Stimulated activated CD4-positive, alpha-beta T cell treated with anti-CD3 and anti-CD28 coated beads, Interleukin-15, amount 100 ng/mL, for 48 hours (primary cell): Measurements from ENCODE around the gene PREP.
"Not testable (repeated sequence)": the region's sequence is repeated elsewhere in the genome, so short reads cannot be mapped to it uniquely, and the experiment has no call there.

Source experiments
- DNase-seq, 2 donors: peaks; one replicate each; pipeline ENCODE4 v3.0.0-alpha.2; 2020; ENCODE audit warnings: low read depth in 2 of 2

The PREP gene

DNA sequence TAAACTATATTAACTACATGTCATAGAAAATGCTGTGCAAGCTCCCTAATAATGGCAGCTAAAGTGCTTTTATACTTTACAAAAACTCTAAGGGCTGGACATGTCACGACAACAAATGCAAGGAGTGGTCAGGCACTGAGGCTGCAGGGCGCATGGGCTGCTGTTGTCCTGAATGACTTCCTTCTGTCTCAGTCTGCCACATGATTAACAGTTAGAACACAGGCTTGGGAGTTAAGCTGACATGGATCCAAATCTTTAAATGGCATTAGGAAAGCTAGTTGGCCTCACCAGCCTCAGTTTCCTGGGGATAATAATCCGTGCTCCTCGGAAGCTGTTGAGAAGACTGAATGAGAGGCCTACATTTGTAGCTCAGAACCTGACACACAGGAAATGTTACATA lies 57.4 kb downstream of the PREP start:
- no peak for DNase-seq

DNA sequence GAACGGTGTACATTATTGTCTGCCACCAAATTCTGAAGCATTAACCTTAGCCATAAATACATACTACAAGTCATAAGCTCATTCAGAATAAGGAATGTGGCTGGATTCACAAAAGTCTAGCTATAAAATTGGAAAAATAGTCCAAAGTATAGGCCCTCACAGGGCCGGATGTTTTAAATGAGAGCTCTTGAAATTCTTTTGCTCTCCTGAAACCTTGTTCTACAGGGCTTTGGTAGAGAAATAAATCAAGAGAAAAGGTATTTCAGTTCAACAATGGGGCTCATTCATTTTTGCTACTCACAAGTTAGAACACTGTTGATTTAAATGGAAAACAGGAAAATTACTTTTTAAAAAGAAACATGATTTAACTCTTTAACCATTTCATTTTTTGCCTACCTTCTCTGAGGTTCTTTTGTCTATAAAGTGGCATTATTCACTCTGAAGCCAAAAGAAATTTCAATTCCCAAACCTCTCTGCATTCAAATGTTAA lies 58.0 kb downstream of the PREP start:
- DNase-seq = no peak

DNA sequence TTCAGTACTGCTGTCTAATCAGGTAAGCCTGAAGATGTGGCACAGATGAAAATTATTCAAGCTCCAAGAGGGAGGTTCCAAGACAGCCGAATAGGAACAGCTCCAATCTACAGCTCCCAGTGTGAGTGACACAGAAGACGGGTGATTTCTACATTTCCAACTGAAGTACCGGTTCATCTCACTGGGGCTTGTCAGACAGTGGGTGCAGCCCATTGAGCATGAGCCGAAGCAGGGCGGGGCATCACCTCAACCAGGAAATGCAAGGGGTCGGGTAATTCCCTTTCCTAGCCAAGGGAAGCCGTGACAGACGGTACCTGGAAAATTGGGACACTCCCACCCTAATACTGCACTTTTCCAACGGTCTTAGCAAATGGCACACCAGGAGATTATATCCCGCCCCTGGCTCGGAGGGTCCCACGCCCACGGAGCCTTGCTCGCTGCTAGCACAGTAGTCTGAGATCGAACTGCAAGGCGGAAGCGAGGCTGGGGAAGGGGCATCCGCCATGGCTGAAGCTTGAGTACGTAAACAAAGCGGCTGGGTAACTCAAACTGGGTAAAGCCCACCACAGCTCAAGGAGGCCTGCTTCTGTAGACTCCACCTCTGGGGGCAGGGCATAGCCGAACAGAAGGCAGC lies 64.4 kb downstream of the PREP start:
- DNase-seq = not testable (repeated sequence)

DNA sequence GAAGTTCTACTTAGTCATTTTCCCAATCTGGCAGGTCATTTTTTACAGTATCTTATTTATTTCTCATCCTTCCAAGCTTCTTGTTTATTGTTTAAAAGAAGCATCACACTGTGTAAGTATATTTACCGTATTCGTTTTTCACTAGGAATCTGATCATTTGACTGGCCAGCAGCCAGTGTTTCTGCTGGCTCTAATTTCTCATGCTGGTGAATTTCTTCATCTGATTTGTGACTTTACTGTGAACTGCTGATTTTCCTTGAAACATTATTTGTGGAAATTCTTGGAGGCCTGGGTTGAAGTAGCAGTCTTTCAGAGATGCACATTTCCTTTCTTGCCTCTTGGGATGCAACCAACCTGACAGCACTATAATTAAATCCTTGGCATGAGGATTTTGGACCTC lies 65.9 kb downstream of the PREP start:
- no peak for DNase-seq

DNA sequence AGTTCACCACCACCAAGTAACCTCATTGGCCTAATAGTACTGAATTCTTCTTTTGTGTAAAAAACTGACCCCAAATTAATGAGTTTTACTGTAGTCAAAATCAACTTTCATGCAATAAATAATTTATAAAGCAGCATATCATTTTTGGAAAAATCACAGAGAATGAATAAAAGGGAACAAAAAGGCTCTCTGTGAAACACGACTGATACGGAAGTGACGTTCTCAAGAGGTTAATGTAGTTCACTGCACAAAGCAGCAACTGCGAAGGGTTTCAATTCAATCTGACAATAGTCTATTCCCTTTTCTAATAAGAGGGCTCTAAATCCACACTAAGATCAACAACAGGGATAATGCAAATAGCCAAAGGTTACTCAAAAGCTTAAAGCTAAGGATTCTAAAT lies 70.3 kb downstream of the PREP start:
- no peak for DNase-seq

DNA sequence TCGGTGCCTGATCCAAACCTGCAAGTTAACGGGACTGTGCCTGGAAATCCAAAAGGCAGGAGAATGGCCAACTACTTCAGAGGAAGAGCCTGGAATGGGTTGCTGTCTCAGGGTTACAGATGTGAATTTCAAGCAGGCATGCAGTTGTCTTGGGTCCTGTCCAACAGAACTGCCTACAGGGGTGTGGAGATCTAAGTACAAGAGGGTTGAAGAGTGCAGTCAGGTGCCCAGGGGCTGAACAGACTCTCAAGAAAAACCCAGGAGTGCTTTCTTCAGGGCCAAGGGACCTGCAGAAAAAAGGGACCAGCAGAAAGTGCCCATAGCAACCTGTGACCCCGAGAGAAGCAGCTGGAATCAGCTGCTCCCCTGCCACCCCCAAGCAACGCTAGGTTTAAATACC lies 71.0 kb downstream of the PREP start:
- no peak for DNase-seq

DNA sequence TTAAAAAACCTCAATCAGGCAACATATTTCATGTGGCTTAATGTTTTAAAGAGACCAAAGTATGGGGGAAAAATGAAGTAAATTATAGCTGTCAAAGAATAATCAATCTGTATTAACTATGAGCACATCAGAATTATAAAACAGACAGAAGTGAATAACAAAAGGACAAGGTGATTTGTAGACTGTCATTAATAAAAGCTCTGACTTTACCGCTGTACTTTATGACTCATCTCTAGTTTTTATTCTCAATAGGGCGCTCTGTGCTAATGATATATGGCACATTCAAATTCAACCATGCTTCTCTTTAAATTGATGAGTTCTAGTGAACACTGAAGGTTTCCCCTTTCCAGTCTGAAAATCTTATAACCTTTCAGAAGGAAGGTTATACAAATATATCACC lies 72.0 kb downstream of the PREP start:
- DNase-seq = no peak

DNA sequence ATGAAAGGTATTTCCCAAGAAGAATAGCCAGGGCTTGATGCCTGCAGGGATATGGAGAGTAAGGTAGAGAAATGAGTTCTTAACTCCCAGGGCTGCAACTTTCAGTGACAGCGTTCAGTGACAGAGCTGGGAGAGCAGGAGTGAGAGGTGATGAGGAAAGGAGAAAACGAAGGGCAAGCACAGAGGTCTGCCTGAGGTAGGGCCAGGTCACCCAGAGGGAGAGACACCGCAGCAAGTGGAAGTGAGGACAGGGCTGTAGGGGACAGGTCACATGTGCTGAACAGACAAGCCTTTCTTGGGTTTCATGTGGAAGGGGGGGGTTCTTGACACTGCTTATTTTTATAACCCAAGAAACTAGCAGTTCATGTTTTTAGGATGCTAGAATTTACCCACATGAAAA lies 72.5 kb downstream of the PREP start:
- no peak for DNase-seq

DNA sequence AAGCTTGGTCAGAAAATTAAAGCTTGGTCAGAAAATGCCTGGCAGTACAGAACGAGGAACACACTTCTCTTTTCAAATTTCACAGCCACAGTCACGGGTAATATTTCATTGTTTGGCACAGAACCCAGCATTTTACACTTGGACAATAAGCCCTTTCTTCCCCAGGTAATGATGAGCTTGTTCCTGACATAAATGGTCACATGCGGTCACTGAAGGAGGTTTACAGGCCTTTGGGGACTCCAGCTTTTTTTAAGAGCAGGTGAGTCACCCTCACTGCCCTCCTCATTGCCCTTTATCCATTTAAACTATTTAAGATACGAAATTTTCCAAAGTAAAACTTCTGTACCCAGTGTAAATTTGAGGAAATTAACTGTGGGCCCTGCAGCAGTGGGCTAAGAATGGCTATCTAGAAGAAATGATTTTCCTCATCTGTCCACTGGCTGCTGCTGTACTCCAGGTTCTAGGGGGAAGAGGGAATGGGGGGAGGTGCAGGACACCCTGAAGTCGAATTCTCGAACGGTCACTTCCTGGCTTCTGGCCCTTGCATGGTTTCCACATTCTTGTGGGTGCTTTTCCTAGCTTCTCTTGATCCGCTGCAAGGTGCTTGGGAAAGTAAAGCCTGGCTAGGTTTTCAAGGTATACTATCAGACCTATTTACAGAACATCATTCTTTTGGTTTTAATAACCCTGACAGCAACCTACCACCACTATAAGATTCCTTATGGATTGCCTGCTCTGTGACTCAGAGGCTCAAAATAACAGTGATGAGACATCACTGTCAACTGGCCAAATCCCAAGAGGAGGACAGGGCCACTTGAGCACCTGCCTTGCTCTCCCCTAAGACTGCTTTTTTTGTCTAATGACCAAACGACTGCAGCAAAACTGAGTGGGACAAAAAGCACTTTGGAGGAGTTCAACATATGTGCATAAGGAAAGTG lies 75.8 kb downstream of the PREP start:
- no peak for DNase-seq

DNA sequence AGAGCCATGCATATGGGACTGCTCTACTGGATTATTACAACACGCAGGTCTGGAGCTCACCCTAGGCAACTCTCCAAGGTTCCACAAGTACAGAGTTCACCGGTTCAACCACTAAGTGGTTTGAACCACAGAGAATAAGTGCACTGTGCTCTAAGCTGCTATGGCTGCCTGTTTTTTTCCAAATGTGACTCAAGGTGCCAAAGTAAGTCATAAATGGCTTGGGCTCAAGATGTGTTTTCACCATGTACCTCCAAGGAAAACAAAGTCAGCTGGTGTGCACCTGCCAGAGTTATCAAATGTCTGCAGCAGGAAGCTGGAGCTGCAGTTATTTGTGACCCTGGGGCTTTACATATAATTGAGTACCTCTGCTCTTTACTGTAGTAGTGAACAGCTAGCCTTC lies 76.7 kb downstream of the PREP start:
- DNase-seq = no peak

DNA sequence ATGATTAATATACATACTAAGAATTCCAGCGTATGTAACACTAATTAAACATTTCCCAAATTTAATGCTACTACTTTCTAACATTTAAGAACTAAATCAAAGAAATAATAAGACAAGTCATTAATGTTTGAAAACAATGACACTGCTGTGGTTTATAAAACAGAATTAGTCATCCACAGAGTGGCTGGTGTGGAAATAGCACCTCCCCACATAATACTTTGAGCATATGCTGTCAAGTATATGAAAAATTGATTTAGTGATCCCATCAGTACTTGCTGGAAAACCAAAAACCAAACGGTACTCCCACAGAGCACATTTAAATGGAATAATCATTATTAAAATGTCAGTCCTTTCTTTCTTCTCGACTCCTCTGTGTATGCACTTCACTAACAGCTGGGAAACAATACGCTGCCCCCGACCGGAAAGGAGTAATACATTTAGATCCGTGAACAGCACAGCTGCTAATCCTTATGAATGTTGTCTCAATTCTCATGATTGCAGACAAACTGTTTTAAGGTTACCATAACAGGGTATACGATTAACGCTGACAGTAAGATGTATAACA lies 78.4 kb downstream of the PREP start:
- DNase-seq = no peak

DNA sequence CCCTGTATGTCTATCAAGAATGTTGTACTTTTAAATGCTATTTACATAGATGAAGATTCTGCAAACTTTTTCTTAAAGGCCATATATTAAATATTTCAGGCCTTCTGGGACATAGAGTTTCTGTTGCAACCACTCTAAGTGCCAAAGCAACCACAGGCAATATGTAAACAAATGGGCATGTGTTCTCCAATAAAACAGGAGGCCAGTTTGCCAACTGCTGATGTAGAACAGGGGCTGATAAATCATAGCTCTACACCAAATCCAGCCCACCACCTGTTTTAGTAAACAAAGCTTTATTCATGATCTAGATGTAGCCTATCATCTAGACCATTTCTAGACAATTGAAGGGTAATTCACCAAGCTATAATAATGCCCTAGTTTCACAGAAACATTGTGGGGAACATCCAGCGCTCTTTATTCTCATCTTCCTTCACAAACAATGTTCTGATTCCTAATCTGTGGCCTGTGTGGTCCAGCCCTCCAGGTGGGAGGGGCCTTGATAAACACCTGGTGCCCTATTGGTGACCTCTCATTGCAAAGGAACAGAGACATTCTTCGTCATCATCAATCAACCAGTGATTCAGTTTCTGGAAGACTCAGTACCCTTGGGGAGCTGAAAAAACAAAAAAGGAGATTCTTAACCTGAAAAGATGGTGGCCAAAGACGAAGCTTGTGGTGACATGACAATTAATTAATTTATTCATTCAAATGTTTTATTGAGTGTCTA lies 80.2 kb downstream of the PREP start:
- no peak for DNase-seq

DNA sequence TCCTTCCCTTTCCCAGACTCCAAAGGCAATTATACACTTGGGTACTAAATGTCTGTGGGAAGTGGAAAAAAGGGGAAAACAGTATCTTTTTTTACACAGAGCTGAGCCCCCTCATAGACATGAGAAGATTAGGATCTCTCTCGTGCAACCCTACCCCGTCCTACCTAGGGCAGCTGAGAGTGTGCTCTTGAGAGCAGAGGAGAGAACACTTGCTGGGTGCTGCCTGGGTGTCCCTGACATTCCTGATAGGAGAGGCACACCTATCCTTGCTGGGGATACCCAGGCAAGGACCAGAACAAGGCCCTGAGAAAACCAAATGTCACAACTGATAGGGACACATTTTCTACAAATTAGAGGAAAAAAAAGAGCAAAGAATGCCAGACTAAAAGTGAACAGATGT lies 81.2 kb downstream of the PREP start:
- DNase-seq = no peak

DNA sequence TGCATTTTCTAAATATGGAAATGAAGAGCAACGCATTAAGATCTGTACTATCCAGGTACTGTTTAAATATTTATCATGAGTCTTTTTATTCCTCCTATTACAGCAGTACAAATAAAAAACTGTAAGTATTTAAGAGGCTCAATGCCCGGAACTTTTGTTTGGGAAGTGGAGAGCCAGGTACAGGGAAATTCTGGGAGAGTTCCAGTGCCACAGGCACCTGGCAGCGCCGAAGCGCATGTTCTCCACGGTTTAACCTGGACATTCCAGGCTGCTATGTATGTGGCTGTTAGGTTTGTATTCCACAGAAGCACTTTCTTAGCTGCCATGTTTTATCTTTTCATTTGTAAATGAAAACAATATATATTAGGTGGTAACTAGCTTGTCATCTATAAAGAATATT lies 81.7 kb downstream of the PREP start:
- no peak for DNase-seq

DNA sequence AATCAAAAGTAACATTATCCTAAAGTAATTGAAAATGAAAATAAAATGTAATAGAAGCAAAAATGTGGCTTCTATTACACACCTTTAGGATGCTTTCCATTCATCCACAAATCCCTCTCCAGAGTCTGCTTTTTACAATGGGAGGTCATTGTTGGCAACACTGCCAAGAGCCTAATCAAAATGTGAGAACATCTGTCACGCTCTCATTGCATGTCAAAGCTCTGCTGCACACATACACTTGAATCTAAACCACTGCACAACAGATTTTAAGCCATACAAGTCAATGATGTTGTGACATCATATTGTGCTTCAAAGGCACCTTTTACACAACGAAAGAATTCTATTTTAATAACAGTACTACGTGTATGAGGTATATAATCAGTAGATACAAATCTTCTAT lies 82.1 kb downstream of the PREP start:
- no peak for DNase-seq

DNA sequence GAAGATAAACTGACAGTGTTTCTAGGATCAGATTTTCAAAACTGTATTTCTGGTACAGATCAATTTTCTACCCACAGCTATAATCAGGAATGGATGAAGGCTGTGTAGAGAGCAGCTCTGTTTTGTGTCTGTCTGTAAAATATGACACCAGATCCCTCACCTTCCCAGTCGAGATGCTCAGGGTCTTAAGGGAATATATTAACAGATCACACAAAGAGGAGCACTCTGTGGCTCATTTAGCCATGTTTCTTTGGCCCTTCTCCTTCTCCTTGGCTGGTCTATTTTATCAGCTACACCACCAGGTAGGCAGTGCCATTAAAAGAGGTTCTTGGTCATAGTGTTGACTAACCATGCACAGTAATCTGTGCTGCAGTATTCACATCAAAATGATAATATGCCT lies 82.6 kb downstream of the PREP start:
- no peak for DNase-seq

DNA sequence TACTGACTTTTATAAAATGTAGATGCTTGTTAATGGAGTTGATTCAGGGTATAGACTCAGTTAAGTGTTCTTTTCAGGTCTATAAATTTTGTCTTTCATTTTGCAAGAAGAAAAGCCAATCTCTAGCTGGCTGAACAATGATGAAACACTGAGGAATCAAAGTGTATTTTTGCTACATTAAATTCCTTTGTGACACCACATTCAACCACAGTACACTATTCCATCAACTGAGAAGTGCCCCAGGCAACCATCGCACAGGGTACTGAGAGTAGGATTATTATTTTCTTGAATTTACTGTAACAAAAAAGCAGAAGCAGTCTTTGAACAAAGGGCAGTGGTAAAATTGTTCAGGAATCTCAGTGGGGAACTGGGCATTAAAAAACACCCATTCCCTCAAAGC lies 83.6 kb downstream of the PREP start:
- DNase-seq = no peak

DNA sequence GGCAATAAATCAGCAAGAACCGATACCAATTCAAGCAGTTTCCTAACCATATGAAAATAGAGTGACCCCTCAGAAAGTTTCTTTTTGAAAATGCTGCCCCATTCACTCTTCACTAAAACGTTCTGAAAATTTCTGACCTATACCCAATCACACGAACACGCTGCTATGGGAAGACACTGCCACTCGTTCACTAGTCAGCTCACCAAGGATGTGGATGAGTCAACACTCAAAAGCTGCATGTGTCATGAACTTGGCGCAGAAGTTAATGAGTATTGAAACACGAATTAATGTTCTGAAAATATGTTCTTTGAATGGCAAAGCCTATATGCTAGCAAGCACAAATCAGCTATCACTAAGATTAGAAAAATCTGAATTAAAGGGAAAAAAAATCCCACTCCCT lies 84.2 kb downstream of the PREP start:
- no peak for DNase-seq

DNA sequence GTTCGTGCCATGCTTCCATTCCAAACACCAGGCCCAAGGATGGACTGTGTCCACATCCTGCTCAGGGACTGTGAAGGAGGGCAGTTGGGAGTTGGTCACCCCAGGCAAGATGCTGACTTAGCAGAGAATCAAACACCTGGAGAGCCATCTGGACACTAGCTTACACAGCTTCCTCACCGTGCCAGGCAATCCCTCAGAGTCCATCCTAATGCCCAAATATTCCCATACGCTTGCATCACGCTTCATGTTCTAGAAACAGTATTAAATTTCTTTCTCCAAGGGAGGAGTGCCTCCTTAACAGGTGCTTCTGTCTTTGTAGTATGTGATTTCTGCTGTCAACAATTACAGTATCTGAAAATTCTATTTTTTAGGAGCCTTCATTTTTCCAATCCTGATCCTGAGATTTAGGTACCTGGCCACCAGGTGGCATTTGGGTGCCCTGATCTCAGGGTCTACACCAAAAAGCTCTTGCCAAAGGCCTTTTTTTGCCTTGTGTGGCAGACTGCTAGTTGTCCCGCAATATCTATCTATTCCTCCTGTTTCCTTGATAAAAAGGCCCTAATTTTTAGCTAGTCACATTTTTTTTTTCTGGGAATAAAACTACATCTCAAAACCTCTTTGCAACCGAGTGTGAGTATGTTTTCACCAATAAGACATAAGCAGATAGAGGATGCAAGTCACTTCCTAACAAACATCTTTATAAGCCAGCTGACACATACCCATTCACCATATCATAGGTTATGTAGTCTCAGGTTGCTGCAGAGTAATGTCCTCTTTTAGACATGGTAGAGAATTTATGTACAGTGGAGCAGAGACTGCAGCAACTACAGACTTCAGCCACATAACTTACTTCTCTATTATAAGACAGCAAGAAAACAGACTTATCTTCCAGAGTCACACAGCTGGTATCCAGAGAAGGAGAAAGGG lies 85.0 kb downstream of the PREP start:
- no peak for DNase-seq

DNA sequence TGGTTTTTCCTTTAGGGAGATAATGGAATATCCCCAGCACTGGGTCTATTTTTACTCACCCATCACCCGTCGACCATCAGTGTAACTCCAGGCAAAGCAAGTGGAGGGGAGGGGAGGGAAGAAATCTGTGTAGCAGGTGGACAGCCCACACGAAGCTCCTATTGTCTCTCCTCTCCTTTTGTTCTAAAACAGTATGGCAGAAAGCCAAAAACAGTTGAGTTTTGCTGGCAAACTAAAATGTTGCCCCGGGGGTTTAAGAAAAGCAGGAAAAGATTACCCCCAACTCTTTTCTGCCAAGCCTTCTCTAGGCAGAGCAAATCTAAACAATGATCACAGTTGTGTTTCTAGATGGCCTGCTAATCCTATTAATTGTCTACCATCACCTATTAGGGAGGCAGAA lies 89.7 kb downstream of the PREP start:
- DNase-seq = no peak

DNA sequence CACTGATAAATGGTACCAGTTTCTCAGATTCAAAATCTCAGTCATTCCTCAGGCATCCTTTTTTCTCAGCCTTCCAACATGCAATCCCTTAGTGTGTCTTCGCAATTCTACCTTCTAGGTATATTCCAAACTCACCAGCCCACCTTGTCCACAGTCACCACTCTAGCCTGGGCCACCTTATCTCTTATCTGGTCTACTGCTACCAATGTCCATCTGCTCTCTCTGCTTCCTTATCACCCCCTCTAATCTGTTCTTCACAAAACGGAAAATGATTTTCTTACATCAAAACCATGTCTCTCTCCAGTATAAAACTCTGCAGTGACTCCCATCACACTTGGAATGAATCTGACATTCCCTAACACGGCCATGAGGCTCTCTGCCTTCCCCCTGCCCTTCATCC lies 91.9 kb downstream of the PREP start:
- DNase-seq = no peak
